ENCODE measurements around the gene ALDH2.
"Not testable (repeated sequence)": the region's sequence is repeated elsewhere in the genome, so short reads cannot be mapped to it uniquely, and the experiment has no call there.

The ALDH2 gene

GRCh38 chr12:111826316-111826715, 59.6 kb downstream of the ALDH2 start:
- Histone ChIP-seq H3K79me2 (ENCODE audit: insufficient read depth, low read length) (no peaks in the 10 kb centered on the region), H4K20me1 (ENCODE audit: insufficient read depth, low read length) (no peaks in the 10 kb centered on the region), H3F3A (ENCODE audit: insufficient read depth, low read length) (no peaks in the 10 kb centered on the region), H3K36me3 (ENCODE audit: insufficient read depth, low read length) (no peaks in the 10 kb centered on the region), H3K4me1 (ENCODE audit: insufficient read depth, low read length, severe bottlenecking) (no peaks in the 10 kb centered on the region), H3K9ac (ENCODE audit: low read length) (no peak overlapping the region), H3K4me2 (ENCODE audit: low read length) (no peak overlapping the region), H2AFZ (ENCODE audit: low read length) (no peak overlapping the region), H3K27ac (ENCODE audit: low read depth, low read length, poor library complexity, severe bottlenecking) (no peak overlapping the region), H3K4me3 (ENCODE audit: low read depth, low read length, poor library complexity, severe bottlenecking) (no peak overlapping the region), H3K9me3 (ENCODE audit: low read length) (no peaks in the 10 kb centered on the region), H3K9me2 (ENCODE audit: low read depth, low read length) (no peaks in the 10 kb centered on the region), H3K27me3 (ENCODE audit: insufficient read depth, low read length) (no peaks in the 10 kb centered on the region)
- TF ChIP-seq EZH2 (IDR thresholded peaks at IDR 0.05; ENCODE audit: borderline replicate concordance, low read length) (no peak), CTCF (IDR thresholded peaks at IDR 0.05; ENCODE audit: low read length) (no peak)

GRCh38 chr12:111826992-111827391, 60.3 kb downstream of the ALDH2 start:
- Histone ChIP-seq H3K4me3 (ENCODE audit: low read depth, low read length, poor library complexity, severe bottlenecking) (no peak overlapping the region), H4K20me1 (ENCODE audit: insufficient read depth, low read length) (no peaks in the 10 kb centered on the region), H3K4me1 (ENCODE audit: insufficient read depth, low read length, severe bottlenecking) (no peaks in the 10 kb centered on the region), H3K9me2 (ENCODE audit: low read depth, low read length) (no peaks in the 10 kb centered on the region), H3K27ac (ENCODE audit: low read depth, low read length, poor library complexity, severe bottlenecking) (no peak overlapping the region), H2AFZ (ENCODE audit: low read length) (no peak overlapping the region), H3K9ac (ENCODE audit: low read length) (no peak overlapping the region), H3K36me3 (ENCODE audit: insufficient read depth, low read length) (no peaks in the 10 kb centered on the region), H3K27me3 (ENCODE audit: insufficient read depth, low read length) (no peaks in the 10 kb centered on the region), H3K4me2 (ENCODE audit: low read length) (no peak overlapping the region), H3F3A (ENCODE audit: insufficient read depth, low read length) (no peaks in the 10 kb centered on the region), H3K9me3 (ENCODE audit: low read length) (no peaks in the 10 kb centered on the region), H3K79me2 (ENCODE audit: insufficient read depth, low read length) (no peaks in the 10 kb centered on the region)
- TF ChIP-seq EZH2 (IDR thresholded peaks at IDR 0.05; ENCODE audit: borderline replicate concordance, low read length) (no peak), CTCF (IDR thresholded peaks at IDR 0.05; ENCODE audit: low read length) (no peak)

- no peak overlapping the region for H2AFZ ChIP-seq (ENCODE audit: low read length)
- H3K79me2 ChIP-seq (ENCODE audit: insufficient read depth, low read length): no peaks in the 10 kb centered on the region
- no peaks in the 10 kb centered on the region for H4K20me1 ChIP-seq (ENCODE audit: insufficient read depth, low read length)
- no peak overlapping the region for H3K4me3 ChIP-seq (ENCODE audit: low read depth, low read length, poor library complexity, severe bottlenecking)
- H3K9me3 ChIP-seq (ENCODE audit: low read length): no peaks in the 10 kb centered on the region
- no peaks in the 10 kb centered on the region for H3F3A ChIP-seq (ENCODE audit: insufficient read depth, low read length)
- H3K27me3 ChIP-seq (ENCODE audit: insufficient read depth, low read length): no peaks in the 10 kb centered on the region
- no peaks in the 10 kb centered on the region for H3K9me2 ChIP-seq (ENCODE audit: low read depth, low read length)
- H3K4me1 ChIP-seq (ENCODE audit: insufficient read depth, low read length, severe bottlenecking): no peaks in the 10 kb centered on the region
- H3K27ac ChIP-seq (ENCODE audit: low read depth, low read length, poor library complexity, severe bottlenecking): no peak overlapping the region
- no peak for TF ChIP-seq EZH2 (IDR thresholded peaks at IDR 0.05; ENCODE audit: borderline replicate concordance, low read length)
- H3K4me2 ChIP-seq (ENCODE audit: low read length): no peak overlapping the region
- no peaks in the 10 kb centered on the region for H3K36me3 ChIP-seq (ENCODE audit: insufficient read depth, low read length)
- H3K9ac ChIP-seq (ENCODE audit: low read length): no peak overlapping the region
Observed at GRCh38 chr12:111827907-111828306, 61.2 kb downstream of the ALDH2 start.

GRCh38 chr12:111828338-111828979, 61.7 kb downstream of the ALDH2 start:
- Histone ChIP-seq H3K27me3 (ENCODE audit: insufficient read depth, low read length) (no peaks in the 10 kb centered on the region), H3K4me1 (ENCODE audit: insufficient read depth, low read length, severe bottlenecking) (no peaks in the 10 kb centered on the region), H3K36me3 (ENCODE audit: insufficient read depth, low read length) (no peaks in the 10 kb centered on the region), H3K9ac (ENCODE audit: low read length) (no peak overlapping the region), H3K79me2 (ENCODE audit: insufficient read depth, low read length) (no peaks in the 10 kb centered on the region), H4K20me1 (ENCODE audit: insufficient read depth, low read length) (no peaks in the 10 kb centered on the region), H3K9me3 (ENCODE audit: low read length) (no peaks in the 10 kb centered on the region), H3K4me2 (ENCODE audit: low read length) (no peak overlapping the region), H2AFZ (ENCODE audit: low read length) (no peak overlapping the region), H3K27ac (ENCODE audit: low read depth, low read length, poor library complexity, severe bottlenecking) (no peak overlapping the region), H3K9me2 (ENCODE audit: low read depth, low read length) (no peaks in the 10 kb centered on the region), H3F3A (ENCODE audit: insufficient read depth, low read length) (no peaks in the 10 kb centered on the region), H3K4me3 (ENCODE audit: low read depth, low read length, poor library complexity, severe bottlenecking) (no peak overlapping the region)
- TF ChIP-seq EZH2 (IDR thresholded peaks at IDR 0.05; ENCODE audit: borderline replicate concordance, low read length): no peak
- no peak for TF ChIP-seq CTCF (IDR thresholded peaks at IDR 0.05; ENCODE audit: low read length)

- H3K36me3 ChIP-seq (ENCODE audit: insufficient read depth, low read length); H2AFZ ChIP-seq (ENCODE audit: low read length); H3K9me2 ChIP-seq (ENCODE audit: low read depth, low read length); H3K4me2 ChIP-seq (ENCODE audit: low read length); H3K9me3 ChIP-seq (ENCODE audit: low read length); H3K27ac ChIP-seq (ENCODE audit: low read depth, low read length, poor library complexity, severe bottlenecking); H3K4me1 ChIP-seq (ENCODE audit: insufficient read depth, low read length, severe bottlenecking); H3K9ac ChIP-seq (ENCODE audit: low read length); H3K79me2 ChIP-seq (ENCODE audit: insufficient read depth, low read length); H3F3A ChIP-seq (ENCODE audit: insufficient read depth, low read length); H4K20me1 ChIP-seq (ENCODE audit: insufficient read depth, low read length); H3K4me3 ChIP-seq (ENCODE audit: low read depth, low read length, poor library complexity, severe bottlenecking); H3K27me3 ChIP-seq (ENCODE audit: insufficient read depth, low read length): not testable (repeated sequence)
Observed at GRCh38 chr12:111829635-111830034, 62.9 kb downstream of the ALDH2 start.
